A375 (cell line): Measurements from ENCODE around the gene SUDS3. TPM values are rescaled to one million over a fixed set of nuclear protein-coding genes. Genes with fewer than 3 reads are reported as not detected.

Experiments used
- total RNA-seq: library from RNA; depleted of rRNA; stranded (reverse); fragments of >200 nt; shearing (Covaris generic); gene quantifications from 2 replicates; pipeline ENCODE4 v1.2.3, GENCODE V29; 2014; rRNA removed

Gene SUDS3
- total RNA-seq: 21.1 and 26.0 TPM in 2 replicates

GRCh38 chr12:118376089-118377020 lies at the start of gene SUDS3:
TSS of gene SUDS3 (plus strand) at chr12:118376555. CDS start at chr12:118376692, 137 bp downstream.

GRCh38 chr12:118372541-118373495 lies 3.5 kb upstream of the SUDS3 start, which contains the start of gene TAOK3:
TSS of gene TAOK3 (minus strand) at chr12:118372907. CDS start at chr12:118255567, 117,340 bp downstream.

Other genes starting within 250 kb of the SUDS3 start
- 142 and 154 TPM in 2 replicates for gene PEBP1, start 240.4 kb upstream of the SUDS3 start, total RNA-seq
- gene TAOK3, start 3.6 kb upstream of the SUDS3 start, total RNA-seq: 15.4 and 15.6 TPM in 2 replicates